HG03439 (cell line): ENCODE results near the gene OFD1.

Experiments used
- ATAC-seq: cut with Tn5 transposase; IDR thresholded peaks from one replicate; pipeline ENCODE4 v1.9.1; 2021; ENCODE audit warnings: mild to moderate bottlenecking, moderate library complexity; ENCODE audit not compliant: unreplicated experiment

The OFD1 gene

DNA sequence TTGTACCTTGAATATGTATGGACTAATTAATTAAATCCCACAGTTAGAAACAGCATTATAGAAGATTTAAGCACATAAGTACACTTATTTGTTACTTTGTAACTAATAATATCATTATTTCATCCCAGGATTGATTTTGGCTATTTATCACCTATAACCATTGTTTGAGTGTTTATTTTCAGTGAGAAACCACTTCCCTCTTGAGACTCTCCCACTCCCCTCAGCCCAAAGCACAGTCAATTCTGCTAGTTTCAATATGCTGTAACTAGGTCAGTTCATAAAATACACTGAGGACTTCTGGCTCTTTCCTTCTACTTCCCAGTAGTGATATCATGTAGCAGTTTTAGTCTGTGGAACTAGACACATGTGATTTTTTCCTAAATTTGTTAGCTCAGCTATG, 16.3 kb downstream of the OFD1 start:
- no peak for ATAC-seq

DNA sequence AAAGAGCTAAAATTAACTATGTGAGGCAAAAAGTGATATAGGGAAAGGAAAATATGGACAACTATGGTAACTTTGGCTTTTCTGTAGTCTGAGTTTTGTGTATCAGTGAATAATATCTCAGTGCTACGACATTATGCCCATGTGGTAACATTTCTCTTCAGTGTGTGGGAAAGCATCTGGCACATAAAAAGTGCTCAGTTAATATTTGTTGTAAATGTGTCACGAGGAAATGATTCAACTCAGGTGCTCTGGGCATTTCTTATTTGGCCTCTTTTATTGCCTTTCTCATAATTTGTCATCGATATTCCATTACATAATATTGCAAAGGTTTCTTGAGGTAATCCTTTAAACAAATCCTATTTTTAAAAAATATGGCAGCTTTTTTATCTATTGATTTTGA, 17.6 kb downstream of the OFD1 start:
- no peak for ATAC-seq

DNA sequence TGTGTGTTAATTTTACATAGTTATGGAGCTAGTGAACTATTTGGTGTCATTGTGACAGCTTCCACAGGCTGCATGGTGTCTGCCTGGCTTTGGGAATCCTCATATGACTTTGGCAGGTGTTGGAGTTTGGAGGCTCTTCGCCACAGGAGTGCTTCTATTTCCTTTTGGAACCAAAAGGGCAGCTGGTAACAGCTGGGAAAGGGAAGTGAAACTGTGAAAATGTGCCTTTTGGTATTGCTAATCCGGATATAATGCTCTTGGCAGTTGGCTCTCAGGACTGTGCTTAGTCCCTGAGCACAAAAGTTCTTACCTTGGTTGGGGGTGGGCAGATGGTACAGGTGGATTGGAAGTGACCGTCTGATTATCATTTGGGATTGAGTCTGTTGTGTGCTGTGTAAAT, 18.1 kb downstream of the OFD1 start:
- no peak for ATAC-seq

DNA sequence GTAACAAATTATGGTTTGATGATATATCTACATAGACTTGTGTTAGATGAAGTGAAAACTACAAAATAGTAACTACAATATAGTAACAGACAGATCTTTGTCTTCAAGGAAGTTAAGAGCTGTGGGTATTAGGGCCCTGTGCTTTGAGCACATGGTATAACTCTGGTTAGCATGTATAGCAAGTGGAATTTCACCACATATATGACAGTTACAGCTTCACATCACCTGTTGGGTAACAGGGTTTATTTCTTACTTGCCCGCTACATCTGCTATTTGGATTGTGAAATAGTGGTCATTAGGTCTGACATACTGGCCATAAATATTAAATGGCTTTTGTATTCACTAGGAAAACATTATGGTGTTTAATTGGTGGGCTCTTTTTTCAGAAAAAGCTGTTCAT, 20.2 kb downstream of the OFD1 start:
- ATAC-seq, result no peak

DNA sequence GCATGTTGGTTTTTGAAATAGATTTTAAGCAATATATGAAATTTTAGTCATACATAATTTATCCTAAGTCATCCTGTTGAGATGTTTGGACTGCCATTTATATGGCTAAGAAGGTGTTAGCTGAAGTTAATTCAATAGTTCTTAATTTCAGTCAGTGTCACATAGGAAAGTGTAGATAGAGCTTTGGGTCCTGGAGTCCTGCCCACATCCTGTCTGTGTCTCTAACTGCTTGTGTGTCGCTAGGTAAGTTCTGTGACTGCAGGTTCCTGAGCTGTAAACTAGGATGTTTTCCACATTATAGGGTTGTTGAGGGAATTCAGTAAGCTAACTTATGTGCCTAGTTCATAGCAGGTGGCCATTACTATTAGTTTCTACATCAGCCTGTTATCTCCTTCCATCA, 20.7 kb downstream of the OFD1 start:
- no peak for ATAC-seq

DNA sequence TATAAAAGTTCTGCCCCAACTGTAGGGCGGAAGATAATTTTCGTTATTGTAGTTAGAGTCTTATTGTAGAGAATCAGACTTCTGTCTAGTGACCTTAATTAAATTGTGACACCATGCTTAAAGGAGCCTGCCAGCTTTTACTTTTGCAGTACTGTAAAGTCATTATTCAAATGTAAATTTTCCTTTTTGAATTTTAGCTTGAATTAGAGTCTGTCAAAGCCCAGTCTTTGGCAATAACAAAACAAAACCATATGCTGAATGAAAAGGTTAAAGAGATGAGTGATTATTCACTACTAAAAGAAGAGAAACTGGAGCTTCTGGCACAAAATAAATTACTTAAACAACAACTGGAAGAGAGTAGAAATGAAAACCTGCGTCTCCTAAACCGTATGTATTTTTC, 21.8 kb downstream of the OFD1 start:
- no peak for ATAC-seq

DNA sequence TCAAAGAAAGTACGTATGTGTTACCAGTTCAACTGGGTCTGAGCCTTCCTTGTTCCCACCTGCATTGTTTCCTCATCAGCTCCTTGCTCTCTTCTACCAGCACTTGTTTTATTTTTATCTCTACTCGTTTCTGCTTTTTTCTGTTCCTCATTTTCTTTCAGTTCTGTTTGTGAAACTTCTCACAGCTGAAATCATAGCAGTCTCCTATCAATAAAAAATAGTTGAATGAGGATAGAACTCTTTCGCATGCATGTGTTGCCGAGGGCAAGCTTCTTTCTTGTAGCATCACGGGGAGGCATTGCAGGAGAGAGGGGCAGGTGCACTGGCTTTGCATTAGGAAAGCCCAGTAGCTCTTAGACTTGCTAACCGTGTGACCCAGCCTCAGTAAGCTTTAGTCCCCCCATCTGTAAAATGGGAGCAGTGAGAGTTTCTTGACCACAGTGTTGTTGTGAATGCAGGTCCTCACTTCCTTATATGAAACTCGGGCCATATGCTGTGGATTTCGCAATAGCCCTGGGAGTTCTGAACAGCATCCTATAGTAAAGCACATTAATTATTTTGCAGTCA, 24.7 kb downstream of the OFD1 start:
- peak; percentile 73 for ATAC-seq

DNA sequence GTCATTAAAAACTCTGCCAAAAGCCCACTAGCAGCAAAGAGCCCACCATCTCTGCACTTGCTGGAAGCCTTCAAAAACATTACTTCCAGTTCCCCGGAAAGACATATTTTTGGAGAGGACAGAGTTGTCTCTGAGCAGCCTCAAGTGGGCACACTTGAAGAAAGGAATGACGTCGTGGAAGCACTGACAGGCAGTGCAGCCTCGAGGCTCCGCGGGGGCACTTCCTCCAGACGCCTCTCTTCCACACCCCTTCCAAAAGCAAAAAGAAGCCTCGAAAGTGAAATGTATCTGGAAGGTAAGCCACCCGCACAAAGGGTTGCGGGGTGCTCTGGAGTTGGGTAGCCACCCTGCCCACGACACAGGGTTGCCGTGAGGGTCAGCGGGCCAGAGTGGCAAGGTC, 25.9 kb downstream of the OFD1 start:
- ATAC-seq, result no peak

DNA sequence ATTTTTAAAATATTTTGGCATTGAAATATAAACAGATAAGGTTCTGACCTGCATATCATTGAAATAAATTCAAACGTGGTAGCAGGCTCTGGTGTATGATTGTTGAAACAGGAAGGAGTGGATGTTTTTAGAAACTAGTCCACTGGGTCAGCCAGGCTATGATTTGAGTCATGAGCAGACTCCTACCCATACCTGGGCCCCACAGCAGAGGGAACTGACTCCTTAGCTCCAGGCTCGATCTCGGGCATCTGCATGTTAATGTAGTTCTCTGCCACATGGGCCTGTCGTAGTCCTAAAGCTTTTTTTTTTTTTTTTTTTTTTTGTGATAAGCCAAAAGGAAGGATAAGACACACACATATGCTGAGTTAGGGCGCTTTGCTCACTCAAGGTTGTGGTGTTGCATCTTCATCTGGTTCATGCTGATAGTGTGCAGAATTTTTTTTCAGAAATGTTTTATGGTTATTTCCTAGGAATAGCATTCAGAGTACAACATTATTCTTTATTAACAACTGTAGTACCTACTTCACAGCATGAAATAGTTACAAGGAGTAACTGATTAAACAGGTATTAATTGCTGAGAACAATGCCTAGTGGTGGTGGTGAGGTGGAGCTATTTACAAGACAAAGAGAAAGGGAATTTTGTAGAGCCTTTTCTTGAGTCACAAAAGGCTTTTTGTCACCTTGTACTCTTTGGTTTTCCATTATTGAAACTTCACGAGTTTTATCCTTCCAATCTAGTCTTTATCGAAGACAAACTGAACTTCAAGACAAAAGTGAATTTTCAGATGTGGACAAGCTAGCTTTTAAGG, 27.3 kb downstream of the OFD1 start:
- no peak for ATAC-seq

DNA sequence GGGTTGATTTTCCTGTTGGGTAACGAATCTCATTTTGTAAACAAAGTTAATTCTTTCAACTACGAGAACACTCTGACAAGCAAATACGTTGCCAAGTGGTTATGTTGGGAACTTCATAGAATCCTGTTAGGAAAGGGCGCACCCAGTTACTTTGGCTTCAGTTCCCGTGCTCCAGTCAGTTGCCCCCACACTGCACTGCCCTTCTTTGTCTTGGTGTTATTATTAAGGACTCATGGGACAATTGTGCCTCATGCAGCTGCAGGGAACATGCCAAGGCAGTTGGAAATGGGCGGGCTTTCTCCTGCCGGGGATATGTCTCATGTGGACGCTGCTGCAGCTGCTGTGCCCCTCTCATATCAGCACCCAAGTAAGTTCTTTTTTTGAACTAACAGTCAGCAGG, 28.9 kb downstream of the OFD1 start:
- no peak for ATAC-seq

DNA sequence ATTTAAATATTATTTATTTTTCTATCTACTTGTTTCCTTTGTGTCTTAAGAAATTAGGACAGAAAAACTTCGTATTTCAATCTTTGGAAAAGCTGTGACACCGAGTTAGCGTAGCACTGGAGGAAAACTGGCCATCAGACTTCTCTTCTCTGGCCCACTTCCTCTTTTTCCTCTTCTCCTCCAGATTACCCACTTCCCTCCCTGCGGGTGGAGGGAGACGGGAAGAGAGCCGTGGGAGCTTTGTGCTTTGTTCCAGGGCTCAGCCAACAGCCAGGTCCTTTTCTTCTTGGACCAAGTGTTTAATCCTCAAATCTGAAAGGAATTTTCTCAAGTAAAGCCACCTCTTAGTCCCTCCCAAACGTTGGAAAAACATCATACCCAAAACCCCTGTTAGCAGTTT, 29.7 kb downstream of the OFD1 start:
- no peak for ATAC-seq

DNA sequence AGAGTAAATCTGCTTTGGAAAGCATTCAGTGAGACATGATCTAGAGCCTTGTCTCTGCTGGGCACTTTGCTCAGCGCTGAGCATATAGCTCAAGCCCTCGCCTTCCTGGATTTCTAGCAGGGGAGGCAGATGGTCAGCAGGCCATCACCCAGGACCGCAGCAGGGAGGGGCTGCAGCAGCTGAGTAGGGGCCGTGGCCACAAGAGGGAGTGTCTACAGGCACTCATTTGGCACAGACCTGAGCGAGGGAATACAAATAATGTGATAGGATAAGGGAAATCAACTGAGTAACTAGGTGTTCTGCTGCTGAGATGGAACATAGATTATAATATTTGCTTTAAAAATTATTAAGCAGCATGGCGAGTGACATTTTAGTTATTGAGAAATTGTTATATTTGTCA, 30.2 kb downstream of the OFD1 start:
- ATAC-seq, result no peak

DNA sequence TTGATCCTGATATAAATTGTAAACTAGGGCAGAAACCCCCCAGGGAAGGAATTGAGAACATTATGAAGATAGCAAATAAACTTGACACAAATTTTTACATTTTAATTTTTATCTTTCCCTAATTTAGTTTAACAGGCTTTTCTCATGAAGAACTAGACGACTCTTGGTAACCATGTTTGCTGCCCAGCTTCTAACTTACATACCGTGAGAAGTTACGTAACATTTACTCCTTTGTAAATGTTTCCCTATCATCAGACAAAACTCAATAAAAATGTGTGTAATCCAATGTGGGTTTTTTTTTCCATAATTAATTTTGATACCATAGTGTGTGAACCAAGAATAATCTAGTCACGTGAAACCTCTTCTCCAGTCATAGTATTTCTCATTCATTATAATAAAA, 34.4 kb downstream of the OFD1 start:
- no peak for ATAC-seq

DNA sequence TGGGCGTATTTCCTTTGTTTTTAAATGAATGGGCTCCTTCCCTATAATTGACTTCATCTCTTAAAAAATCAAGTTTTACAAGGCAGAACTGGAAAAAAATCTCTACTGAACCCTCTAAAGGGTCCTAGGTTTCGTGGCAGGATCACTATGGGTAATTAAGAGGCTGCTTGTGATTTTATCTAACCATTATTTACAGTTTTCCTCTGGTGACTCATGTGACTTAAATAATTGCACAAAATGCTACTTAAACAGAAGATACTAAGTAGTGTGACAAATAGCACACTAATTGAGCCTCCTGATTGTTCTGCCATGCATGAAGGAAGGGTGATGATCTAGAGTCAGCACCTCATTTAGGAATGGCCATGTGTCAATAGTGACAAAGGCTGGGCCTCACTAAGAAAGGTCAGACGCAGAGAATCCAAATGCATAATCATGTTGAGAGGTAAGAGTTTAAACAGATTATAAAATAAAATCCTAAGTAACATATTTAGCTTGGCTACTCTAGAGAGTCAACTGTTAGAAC, 35.5 kb downstream of the OFD1 start:
- no peak for ATAC-seq

DNA sequence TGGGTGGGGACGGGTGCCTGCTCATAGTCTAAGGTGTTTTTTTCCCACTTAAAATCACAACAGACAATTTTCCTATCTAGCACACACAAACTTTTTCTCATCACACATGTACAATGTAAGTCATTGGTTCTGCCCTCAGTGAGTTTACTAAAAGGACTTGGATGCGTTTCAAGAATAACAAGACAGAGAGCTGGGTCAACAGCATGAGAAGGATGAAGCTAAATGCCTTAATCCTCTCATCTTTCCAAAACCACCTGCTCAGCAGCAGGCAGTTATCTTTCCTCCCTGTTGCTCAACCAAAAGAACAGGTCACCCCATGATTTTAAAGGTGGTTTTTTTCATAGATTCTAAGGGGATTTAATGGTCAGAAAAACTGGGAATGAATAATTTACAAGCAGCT, 40.1 kb downstream of the OFD1 start:
- ATAC-seq, result no peak

DNA sequence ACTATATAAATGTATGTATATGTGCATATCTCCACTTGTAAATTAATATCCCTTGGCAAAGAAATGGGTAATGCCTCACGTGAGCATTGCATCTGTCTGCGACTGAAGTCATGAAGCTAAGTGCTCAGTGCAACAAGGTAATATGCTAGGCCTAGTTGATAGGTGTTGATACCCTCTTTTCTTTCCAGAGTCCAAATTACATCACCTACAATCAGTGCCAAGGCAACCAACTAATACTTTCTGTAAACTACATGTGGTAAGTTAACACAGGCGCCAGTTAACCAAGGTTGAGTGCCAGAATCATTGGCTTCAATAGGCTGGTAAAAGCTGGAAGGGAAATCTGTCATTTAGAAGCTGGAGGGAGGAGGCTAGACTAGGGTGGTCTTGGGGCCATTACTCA, 41.3 kb downstream of the OFD1 start:
- no peak for ATAC-seq

DNA sequence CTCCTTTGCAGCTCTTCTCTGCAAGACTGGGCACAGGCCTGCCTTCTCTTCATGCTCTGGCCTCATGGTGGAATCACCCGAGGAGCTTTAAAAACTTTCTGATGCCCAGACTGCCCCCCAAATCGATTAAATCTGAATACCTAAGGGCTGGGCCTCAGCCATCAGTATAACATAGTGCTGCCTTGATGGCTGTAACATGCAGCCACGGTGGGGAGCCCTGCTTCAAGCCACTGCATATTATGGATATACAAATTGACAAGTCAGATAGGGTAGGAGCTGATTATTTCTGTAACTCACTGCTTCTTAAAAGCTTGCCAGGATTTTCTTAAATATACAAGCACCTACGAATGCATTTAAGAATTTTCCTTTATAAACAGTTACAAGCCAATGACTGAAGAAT, 41.8 kb downstream of the OFD1 start:
- no peak for ATAC-seq

DNA sequence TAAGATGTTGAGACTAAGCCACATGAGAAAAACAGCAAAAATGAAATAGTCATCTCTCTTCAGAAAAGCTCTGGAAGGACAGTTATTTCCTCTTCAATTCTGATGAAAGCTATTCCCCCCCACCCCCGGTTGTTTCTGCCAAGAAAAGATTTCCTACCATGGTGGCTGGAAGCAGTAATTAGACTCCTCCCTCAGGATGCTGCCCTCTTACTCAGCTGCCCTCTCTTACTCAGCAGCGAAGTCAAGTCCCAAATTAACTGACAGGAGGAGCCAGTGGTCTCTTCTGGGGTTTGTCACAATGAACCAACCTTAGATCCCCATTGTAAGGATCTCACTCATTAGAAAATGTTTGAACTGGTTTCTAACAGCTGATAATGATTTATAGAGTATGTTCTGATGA, 44.4 kb downstream of the OFD1 start:
- no peak for ATAC-seq

DNA sequence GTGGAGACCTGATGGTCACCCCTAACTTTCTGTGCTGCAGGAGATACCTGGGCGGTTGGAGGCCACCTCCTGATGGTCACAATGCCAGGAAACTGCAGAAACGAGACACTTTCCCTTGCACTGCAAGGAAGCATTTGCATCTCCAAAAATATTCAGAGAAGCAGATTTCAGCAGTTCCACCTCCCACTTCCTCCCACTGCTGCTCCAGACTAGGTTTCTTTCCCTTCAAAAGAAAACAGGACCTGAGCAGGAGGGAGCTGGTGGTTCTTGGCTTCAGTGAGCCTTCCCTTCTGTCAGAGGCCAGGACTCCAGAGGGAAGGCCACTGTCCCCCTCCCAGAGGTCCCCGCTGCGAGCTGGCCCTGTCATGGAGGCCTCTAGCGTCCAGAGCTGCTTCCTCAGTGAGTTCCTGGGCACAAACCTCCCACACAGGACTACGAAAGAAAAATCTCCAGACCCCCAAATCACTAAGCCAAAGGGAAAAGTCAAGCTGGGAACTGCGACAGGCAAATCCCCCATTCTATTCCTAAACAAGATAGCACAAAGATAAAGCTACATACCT, 46.4 kb downstream of the OFD1 start:
- ATAC-seq, result no peak

DNA sequence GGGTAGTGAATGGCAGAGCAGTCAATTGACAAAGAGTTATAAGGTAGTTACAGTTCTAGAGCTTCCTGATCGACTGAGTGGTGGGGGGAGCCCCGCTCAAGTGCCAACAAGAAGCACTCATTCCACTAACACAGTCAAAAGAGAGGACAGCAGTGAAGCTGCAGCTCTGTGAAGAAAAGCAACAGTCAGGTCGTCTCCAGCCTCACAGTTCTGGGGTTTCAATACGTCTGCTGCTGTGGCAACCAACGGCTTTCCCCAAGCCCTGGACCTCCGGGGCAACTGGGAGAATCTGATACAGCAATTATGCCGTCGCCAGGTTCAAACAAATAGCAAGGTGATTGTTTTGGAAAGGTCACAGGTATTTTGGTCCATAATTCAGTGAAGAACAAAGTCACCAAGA, 51.5 kb downstream of the OFD1 start:
- ATAC-seq, result no peak

DNA sequence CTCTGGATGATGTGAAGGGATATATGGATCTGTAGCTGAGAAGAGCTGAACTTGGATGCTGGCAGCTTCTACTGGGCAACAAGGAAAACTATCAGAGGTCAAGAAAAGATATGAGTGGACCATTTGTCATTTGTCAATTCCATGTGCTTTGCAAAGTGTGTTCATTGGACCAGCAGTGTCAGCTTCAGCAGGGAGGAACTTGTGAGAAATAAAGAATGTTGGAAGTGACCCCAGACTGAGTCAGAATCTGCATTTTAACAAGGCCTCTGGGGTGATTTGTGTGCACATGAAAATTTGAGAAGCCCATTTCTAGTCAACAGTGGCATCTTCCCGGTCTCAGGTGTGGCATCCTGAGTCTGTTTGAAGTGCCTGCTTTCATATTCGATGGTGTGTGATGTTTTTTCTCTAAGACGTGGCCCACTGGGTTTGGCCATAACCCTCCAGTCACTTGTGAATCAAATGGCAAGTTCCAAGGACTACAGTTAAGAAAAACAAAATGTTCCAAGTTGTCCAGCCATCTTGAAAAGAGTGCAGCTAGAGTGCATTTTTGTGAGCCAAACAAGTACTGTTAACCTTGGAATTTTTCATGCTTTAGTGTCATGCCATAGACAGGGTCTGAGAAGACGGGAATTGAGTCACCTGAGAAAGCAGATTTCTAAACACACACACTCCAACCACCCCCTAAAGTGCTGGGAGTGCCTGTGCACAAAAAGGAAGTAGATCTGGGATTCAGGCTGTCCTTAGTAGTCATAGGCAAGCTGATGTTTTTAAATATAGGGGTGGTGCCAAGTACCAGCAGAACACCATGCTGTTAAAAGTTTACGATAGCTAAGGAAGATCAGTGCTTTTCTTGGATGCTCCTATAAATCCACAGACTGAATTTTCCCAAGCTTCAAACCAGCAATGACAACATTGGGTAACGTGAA, 55.9 kb downstream of the OFD1 start:
- ATAC-seq, result no peak
